OCI-LY7 (cell line): Measurements from ENCODE around the gene CAPRIN1.

Experiments used
- CTCF ChIP-seq: fragments of 200-600 bp; sonication (generic); conservative IDR thresholded peaks from 2 replicates; pipeline ENCODE4 v1.5.1; 2014; ENCODE audit warnings: mild to moderate bottlenecking, antibody characterized with exemption, low read length, moderate library complexity, mixed read lengths
- EZH2phosphoT487 ChIP-seq: fragments of 200-600 bp; sonication (generic); IDR thresholded peaks from 2 replicates; pipeline ENCODE4 v1.6.1; 2018; ENCODE audit warnings: low read depth, borderline replicate concordance, mild to moderate bottlenecking, mixed run types, antibody characterized with exemption, low read length, moderate library complexity, mixed read lengths

GRCh38 chr11:34072041-34072440, 20.5 kb downstream of the CAPRIN1 start:
- TF ChIP-seq CTCF (no peak), EZH2phosphoT487 (no peak)
